Stimulated activated naive CD4-positive, alpha-beta T cell (primary cell): ENCODE results near the gene DUSP7.

ENCODE experiments used
- DNase-seq, 6 experiments: peaks; one replicate each; lab custom pipeline; 2025; lab: John Stamatoyannopoulos, UW

Gene DUSP7, protein sequence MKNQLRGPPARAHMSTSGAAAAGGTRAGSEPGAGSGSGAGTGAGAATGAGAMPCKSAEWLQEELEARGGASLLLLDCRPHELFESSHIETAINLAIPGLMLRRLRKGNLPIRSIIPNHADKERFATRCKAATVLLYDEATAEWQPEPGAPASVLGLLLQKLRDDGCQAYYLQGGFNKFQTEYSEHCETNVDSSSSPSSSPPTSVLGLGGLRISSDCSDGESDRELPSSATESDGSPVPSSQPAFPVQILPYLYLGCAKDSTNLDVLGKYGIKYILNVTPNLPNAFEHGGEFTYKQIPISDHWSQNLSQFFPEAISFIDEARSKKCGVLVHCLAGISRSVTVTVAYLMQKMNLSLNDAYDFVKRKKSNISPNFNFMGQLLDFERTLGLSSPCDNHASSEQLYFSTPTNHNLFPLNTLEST

GRCh38 chr3:52056521-52056967, at the start of gene DUSP7:
DUSP7 (minus strand) TSS chr3:52056571; CDS start chr3:52056366, 205 bp downstream.
- DNase-seq = peak; percentile 55 to 79 (median 68)

GRCh38 chr3:52104684-52105640, 48.6 kb upstream of the DUSP7 start:
- no peak for DNase-seq

GRCh38 chr3:52102934-52103333, 46.6 kb upstream of the DUSP7 start:
- DNase-seq = no peak

DNA sequence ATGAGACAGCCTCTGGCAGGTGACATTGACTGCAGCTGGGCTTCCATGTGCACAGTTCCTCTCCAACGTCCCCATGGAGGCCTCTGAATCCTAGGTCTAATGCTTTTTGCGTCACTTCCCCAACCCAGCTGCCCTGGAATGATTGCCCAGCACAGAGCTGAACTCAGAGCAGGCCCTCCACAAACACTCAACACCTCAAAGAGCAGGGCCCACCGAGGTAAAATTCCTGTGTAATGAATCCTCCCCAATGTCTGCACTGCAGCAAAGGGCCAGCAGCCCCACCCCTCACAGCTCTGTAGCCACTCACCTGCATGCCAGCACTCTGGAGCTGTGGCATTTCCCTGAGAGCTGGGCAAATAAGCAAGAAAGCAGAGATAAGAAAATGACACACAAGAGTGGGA, 42.6 kb upstream of the DUSP7 start:
- DNase-seq = no peak

DNA sequence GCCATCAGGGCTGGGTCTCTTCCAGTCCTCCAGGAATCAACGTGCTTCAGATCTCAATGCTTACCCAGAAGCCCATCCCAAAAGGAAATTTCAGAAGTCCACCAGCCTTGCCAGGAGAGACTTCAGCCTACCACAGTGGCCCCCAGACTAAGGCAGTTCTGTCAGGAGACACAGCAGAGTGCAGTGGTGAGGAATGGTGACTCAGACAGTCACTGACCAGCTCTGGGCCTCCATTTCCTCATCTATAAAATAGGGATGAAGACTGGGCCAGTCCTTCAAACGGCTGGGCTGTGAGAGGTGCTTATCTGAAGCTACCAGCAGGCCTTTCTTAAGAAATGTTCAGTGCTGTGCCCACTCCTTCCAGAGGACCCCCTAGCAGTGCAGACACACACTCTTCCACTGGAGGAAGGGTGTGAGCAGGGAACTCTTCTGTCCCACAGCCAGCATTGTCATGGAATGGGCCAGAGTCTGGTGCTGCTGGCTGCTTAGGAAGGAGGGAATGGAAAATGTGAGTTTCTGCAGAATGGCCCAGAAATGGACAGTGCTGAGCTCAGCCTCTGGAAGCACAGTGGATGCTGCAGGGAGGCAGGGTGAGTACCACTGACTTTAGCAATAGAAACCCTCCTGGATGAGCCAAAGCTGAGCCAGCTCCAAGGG, 41.6 kb upstream of the DUSP7 start:
- DNase-seq = no peak

DNA sequence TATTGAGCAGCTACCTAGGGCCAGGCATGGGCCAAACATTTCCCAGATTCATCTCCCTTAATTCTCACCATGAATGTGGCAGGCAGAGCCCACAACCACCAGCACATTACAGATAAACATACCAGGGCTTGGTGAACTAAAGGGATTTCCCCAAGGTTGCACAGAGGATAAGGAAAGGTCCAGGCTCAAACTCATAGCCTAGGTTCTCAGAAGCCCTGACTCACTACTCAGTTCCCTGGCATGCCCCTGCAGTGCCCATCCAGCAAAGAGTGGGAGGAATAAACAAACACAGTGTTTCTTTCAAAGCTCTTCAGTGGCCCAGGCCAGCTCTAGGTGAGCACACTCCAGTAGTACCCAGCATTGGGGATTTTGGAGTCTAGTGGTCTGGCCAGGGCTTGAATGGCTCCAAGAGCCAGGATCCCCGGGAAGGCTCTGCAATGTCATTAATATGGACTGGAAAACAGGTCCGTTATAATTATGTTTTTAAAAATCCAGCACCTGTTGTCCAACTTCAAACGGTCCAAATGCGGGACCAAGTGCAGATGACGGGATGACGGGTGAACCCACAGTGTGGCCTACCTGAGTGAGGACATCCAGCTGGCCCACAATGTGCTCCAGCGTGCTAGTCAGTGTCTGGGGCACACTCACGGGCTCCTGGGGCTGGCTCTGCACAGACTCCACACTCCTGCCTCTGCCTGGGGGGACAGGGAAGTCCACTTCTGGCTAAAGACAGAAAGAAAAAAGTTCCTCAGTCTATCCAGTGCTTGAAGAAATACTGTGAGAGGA, 39.8 kb upstream of the DUSP7 start:
- no peak for DNase-seq

DNA sequence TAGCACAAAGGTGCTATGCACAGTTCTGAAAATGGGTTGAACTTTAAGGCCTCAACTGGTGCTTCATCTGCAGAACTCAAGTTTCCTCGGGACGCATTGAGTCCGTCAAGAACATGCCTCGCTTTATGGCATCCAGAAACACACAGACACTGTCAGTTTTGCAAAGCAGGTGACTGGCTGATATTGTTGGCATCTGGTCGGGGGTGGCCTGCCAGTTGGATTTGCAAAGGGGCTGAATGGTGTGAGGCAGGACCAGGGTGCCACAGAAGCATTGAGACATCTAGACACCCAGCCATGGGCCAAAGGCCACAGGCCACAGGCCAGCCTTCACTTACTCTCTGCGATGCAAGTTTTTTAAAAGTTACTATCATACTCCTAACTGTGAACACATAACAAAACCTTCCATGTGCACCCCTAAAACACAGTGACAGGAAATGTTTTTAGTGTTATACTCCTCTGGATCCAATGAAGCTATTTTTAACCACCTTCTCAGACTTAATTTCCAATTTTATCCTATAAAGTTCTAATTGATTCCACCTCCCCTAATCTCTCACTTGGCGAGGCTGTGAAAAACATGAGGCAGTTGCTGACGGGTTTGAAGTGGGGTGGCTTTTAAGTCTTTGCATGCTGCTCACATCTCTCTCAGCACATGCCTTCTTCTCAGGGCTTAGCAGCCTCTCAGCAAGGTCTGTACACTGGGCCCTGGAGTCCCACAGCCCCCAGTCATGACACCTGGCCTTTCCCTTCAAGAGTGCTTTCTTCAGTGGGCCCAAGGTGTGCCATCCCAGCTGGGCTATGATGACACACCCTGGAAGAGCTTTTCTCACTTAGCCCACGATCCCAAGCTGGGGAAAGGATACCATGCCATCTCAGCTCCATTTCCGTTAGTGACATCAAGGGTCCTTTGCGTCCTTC, 38.5 kb upstream of the DUSP7 start:
- no peak for DNase-seq

DNA sequence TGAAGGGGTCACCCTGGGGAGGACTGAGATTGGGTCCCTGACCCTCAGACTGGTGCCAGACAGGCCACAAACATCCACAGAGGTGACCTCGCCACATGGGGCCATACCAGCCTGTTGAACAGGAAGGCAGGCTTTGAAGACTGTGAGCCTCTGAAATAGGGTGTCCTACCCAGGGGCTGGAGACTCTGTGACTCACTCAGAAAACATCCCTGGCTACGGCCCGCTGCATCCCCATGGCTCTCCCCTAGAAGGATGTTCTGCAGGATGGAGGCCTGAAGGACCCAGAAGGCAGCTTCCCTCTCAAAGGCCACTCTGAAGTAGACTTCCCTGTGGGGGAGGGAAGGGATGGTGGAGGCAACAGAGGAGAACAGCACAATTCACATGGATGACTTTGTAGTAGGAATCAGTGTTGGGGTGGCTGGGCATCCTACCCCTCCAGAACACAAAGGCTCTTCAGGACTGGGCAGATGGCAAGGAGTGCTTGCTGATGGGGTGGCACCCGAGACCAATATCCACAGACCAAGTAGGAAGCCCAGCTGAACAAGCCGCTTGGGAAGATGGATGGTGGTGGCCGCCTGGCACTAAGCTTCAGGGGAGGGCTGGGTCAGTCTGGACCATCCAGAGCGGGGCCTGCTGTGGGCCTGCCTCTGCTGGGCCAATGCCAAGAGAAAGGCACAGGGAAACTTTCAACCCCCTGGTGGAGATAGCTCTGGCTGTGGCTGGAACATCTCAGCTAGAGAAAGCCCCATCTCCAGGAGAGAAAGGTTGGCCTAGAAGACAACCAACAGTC, 37.6 kb upstream of the DUSP7 start:
- no peak for DNase-seq

DNA sequence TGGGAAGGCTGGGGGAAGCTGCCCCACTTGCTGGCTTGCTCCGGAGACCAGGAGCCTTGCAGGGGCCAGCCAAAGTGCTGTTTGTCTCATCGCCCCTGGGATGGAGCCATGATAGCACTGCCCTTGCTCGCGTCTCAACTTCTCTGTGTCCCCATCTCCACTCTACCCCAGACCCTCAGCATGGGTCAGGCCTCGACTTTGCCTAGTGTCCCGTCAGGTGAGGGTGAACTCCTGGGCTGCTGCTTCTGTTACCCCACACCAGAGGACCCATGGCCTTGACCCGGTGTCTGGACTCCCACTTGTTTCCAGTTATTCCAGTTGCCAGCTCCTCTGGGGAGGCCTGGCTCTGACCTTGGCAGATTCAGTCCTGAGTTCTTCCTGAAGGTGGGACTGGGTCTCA, 36.5 kb upstream of the DUSP7 start:
- DNase-seq = no peak

- no peak for DNase-seq
Measured at GRCh38 chr3:52092271-52092660, 35.9 kb upstream of the DUSP7 start.

DNA sequence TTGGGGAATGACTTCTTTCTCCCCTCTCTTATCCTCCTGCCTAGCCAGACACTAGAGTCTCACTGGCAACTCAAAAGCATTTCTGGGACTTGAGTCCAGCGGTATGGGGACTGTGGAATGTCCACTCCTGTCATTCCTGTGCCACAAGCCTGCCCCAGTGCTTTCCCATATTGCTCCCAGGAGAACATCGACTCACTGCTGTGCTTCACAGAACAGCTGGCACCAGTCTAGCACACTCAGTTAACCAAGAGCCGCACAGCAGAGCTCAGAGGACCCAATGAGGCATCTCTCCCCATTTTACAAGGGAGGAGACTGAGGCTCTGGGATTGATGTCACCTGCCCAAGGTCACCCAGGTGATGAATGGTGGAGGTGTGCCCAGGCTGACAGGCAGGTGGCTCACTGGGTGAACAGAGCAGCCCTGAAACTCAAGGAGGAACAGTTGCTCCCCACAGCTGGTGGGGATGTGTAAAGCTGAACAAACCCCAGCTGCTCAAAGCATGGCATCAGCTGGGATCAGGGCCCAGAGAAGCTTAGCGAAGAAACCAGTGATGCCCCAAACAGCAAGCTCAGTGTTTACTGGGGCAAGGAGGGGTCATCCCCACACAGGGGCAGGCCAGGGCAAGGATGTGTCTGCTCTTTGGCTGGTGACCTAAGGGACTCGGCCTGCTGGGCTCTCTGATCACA, 35.4 kb upstream of the DUSP7 start:
- DNase-seq = no peak

DNA sequence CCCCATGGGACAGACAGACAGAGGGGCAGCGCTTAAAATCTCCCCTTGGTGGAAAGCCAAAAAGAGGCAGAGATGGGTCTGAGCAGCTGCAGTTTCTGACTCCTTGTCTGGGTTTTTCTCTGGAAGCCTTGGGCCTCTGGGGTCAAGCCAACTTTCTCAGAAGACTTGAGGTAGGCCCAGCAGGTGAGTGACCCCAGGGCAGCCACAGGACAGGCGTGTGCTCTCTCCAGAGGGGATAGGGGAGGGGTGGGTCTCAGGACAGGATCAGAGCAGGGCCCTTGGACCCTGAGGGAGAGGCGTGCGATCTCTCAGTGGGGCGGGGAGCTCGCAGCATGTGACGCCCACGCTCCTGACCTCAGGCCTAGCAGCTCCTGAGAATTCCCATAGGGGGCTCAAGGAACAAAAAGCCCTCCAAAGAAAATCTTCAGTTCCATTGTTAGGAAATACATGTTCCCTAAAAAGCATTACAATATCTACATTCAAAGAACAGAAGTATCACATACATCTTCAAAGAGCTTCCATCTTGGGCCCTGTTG, 34.6 kb upstream of the DUSP7 start:
- DNase-seq = no peak

DNA sequence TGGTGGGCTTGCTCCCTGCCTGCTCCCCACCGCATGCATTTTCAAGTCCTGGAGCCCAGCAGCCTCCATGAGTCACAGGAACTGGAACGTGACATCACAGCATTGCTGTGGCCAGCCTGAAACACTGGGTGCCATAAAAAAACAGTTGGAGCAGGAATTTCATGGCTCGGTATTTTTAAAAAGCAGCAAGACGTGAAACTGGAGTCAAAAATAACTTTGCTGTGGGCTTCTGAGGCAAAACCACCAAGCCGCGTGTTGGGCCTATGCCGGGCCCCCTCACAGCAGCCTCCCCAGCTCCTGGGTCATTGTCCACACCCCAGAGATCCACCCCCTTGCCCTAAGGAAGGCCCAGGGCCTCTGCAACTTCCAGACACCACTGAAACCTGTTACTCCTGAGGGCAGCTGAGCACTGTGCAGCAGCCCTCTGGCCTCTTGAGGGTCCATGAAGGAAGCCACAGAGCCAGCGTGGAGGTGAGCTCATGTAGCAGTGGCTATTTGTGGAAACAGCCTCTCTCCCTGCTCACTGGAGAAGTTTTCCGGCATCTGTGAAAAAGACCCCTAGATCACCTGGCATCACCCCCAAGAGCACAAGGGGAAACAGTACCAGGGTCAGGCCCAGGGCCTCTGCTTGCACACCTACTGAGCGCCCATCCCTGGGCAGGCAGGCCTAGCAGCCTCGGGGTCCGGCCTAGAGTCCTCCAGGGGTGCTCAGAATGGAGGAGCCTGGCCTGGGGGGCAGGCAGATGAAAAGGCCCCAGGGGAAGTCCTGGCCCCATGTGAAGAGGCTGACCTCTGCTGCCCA, 34.0 kb upstream of the DUSP7 start:
- no peak for DNase-seq

DNA sequence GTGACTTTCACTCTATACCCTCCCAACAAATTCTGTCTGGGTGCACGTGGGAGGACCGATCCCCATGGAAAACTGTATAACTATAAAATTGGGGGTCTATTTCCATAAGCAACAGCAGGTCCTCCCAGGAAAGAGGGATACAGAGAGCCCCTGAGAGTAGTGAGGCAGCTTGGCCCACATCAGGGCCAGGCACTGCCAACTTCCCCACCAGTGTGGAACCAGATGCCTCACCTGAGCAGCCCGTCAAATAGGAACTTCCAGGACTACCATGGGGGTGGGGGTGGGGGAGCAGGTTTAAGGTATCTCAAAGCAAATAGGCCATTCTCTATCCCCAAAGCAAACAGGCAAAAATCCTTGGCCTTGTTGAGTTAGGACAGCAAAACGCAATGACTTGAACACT, 33.3 kb upstream of the DUSP7 start:
- no peak for DNase-seq

GRCh38 chr3:52088445-52089367, 32.3 kb upstream of the DUSP7 start:
- DNase-seq = no peak

DNA sequence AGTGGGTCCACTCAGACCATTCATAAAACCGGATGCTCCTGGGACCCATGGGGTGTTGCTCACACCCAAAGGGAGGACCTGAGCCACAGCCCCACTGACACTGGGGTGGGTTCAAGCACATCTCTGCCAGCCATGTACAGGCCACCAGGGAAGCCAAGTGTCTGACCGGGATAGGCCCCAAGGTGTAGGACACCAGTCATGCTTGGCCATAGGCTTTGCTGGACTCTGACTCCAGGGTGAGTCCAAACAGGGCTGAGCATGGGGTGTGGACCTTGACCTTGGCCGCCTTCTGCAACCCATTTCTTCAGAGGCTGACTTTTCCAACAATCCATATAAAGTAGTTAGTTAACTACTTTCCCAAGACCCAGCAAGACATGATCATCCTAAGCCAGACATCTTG, 31.4 kb upstream of the DUSP7 start:
- no peak for DNase-seq
